ENCODE data around the gene IL17RE.

DNA sequence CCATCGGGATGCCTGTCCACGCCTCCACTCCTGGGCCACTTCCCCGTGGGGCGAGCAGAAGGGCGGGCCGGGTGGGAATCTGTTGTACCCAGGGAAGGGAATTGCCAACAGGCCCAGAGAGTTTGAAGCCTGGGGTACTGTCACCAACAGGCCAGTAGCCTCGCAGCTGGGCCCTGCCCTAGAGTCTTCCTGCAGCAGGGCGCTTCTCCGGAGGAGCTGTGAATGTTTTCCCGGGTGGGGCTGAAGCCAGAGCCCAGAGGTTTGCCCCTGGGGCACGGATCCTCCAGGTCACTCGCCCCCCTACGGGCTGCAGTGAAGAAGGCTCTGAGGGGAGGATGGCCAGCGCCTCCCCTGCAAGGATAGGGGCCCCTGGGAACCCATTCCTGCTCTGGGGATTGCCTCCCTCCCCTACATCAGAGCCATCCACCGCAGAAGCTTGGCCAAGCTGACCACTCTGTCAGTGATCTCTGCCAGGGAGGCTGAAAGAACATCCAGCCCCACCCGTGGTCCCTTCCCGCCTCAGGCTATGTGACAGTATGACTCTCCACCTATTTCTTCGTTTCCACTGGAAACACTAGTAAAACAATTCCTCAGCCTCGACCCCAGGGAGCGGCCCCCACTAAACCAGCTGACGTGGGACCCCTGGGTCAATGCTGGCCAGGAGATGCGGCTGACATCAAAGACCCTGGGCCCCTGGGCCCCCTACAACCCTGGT, 39.4 kb upstream of the IL17RE start:
- TF ChIP-seq POLR2A (IDR thresholded peaks at IDR 0.05; ENCODE audit: low read depth, low read length) (no peak), POLR2AphosphoS5 (IDR thresholded peaks at IDR 0.05; ENCODE audit: low read depth, low read length) (no peak), TAF1 (IDR thresholded peaks at IDR 0.05; ENCODE audit: low read depth, low read length) (no peak), SPI1 (IDR thresholded peaks at IDR 0.05; ENCODE audit: low read depth, low read length) (no peak)

All from GM12891 (cell line).